Activated CD4-positive, alpha-beta T cell treated with anti-CD3 and anti-CD28 coated beads, Interleukin-2, amount 50 U/mL, for 24 hours (primary cell): ENCODE results near the gene MYBPH.

Experiments used
- DNase-seq, 2 donors: peaks; one replicate each; pipeline ENCODE4 v3.0.0-alpha.2; 2020; ENCODE audit warnings: low read depth in 1 of 2, low spot score in 1 of 2

The MYBPH gene, protein sequence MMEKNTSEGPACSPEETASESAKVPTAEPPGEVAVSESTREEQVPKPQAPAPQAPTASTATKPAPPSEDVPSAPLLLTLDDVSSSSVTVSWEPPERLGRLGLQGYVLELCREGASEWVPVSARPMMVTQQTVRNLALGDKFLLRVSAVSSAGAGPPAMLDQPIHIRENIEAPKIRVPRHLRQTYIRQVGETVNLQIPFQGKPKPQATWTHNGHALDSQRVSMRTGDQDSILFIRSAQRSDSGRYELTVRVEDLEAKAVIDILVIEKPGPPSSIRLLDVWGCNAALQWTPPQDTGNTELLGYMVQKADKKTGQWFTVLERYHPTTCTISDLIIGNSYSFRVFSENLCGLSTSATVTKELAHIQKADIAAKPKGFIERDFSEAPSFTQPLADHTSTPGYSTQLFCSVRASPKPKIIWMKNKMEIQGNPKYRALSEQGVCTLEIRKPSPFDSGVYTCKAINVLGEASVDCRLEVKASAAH

DNA sequence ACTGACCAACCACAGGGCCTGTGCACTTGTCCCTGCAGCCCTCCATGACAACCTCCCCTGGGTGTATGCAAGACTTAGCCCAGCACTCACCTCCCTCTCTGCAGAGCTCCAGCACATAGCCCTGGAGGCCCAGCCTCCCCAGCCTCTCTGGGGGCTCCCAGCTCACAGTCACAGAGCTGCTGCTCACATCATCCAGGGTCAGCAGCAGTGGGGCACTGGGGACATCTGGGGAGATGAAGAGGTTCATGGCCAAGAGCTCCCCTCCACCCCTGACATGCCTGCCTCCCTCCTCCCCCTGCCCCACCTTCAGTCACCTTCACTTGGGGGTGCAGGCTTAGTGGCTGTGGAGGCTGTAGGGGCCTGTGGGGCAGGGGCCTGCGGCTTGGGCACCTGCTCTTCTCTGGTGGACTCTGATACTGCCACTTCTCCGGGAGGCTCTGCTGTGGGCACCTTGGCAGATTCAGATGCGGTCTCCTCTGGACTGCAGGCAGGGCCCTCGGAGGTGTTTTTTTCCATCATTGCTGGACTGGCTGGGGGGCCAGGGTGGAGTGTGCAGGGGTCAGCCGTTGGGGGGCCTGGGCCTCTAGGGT is at the start of gene MYBPH:
Gene MYBPH (minus strand): TSS at position 590 of the 590 bp plus-strand sequence. CDS start 71 bp downstream, at position 519.
- DNase-seq, result no peak

GRCh38 chr1:203225071-203225470 is 49.4 kb upstream of the MYBPH start:
- no peak for DNase-seq

- DNase-seq, result no peak
Measured at GRCh38 chr1:203223012-203223775, 47.6 kb upstream of the MYBPH start.

- no peak for DNase-seq
Measured at GRCh38 chr1:203219934-203220333, 44.3 kb upstream of the MYBPH start.

DNA sequence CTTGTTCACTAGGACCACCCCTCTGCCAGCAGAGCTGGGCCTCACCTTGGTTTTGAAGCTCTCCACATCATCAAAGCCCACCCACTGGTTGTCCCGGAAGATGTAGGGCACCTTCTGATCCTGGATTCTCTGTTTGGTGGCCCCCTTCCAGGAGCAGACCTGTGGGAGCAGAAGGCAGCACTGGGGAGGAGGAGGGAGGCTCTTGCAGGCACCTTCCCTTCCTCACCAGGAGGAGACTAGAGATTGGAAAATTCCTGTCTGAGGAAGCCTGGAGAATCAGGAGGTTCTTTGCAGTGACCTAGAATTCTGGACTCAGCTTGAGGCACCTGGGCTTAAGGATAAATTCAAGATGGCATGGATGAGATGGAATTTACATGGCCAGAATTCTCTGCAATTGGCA is 43.5 kb upstream of the MYBPH start:
- no peak for DNase-seq

DNA sequence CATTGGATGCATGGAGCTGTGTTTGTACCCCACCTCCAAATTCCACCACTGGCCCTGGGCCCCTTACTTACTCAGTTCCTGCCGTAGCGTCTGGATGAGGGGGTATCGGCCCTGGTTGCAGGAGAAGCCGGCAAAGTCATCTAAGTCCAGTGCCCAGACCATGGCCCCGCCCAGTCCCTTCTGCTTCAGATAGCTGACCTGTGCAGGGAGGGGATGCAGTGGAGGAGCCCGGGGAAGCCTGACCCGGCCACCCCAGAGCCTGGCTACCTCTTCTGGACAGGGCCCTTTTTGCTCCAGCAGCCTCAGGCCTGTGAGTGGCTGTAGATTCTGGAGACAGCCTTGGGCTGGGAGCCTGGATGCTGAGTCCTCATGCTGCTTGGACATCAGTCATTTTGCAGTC is 42.0 kb upstream of the MYBPH start:
- no peak for DNase-seq

GRCh38 chr1:203217139-203217655 is 41.6 kb upstream of the MYBPH start:
- DNase-seq, result no peak

GRCh38 chr1:203216274-203217138 is 40.9 kb upstream of the MYBPH start:
- peak; percentile 17 to 47 for DNase-seq

- DNase-seq, result no peak
Measured at GRCh38 chr1:203215573-203215972, 39.9 kb upstream of the MYBPH start.

- DNase-seq, result no peak
Measured at GRCh38 chr1:203214871-203215270, 39.2 kb upstream of the MYBPH start.

DNA sequence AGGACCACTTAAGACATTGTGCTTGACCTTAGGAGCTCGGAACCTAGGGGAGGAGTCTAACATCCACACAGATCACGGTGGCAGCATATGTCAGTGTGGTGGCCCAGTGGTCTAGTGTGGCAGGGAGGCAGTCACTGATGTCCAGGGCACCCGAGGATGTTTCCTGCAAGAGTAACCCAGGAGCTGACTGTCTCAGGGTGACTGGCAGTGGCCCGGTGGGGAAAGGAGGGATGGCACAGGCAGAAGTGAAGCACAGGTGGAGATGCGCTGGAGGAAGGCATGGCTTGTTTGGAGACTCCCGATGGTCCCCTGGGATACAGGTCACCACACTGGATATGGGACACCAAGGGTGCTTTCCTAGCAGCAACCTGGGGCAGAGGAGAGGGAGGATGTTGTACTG is 37.5 kb upstream of the MYBPH start:
- DNase-seq, result no peak

GRCh38 chr1:203211812-203212211 is 36.2 kb upstream of the MYBPH start:
- DNase-seq, result no peak

DNA sequence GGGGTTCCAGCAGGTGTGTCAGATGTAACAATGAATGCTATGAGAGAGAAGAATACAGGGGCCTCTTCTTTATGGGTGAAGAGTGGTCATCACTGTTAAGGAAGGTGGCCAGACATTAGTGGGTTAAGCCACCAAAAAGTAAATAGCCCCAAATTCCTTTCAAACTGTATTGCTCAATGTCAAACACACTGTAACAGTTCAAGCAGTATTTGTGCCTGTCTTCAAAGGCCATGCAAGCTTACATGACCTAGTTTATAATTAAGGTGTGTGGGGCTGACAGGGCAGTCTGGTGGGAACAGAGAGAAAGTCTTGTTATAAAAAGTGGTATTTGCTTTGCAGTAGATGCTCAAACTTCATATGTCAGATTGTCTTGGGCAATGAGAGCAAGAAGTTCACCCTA is 35.4 kb upstream of the MYBPH start:
- no peak for DNase-seq

GRCh38 chr1:203210350-203210749 is 34.7 kb upstream of the MYBPH start:
- DNase-seq, result no peak

GRCh38 chr1:203208181-203208580 is 32.6 kb upstream of the MYBPH start:
- no peak for DNase-seq

GRCh38 chr1:203207751-203208150 is 32.1 kb upstream of the MYBPH start:
- no peak for DNase-seq

DNA sequence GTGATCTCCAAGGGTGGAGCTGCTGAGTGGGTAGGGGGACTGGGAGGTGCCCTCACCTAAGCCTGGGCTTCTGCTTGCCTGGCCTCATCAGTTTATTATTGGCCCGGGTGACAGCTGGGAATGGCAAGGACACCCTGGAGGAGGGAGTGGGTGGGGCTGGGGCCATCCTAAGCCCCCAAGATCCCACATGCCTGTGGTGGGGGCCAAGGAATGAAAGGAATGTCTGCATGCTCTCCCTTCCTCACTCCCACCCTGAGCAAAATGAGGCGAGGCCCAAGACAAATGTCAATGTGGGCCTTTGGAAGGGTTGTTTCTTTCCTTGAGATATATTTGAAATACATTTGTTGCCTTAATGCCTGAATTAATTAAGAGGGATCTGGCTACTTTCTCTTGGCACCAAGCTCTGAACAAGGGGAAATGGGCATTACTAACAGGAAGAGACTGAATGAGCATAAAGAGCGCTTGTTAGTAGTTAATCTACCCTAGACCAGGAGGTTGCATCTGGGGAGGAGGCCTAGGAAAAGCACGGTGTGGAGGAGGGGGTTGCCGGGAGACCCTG is 30.6 kb upstream of the MYBPH start:
- no peak for DNase-seq

DNA sequence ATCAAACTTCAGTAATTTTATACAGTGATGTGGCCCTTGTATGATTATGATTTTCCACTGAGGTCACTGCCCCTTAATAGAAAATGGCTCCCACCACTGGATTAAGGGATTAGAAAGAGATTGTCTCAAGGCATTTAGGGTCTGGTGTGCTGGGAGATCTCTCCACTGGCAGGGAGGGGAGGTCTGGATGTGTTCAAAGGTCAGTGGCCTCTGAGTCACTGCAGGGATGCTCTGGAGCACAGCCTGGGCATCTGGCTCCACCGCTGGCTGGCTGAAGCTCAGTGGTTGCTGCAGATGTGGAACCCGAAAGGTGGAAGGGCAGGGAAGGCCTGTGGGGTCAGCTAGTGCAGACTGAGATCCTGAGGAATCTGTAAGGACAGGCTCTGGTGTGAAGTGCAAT is 29.1 kb upstream of the MYBPH start:
- no peak for DNase-seq

DNA sequence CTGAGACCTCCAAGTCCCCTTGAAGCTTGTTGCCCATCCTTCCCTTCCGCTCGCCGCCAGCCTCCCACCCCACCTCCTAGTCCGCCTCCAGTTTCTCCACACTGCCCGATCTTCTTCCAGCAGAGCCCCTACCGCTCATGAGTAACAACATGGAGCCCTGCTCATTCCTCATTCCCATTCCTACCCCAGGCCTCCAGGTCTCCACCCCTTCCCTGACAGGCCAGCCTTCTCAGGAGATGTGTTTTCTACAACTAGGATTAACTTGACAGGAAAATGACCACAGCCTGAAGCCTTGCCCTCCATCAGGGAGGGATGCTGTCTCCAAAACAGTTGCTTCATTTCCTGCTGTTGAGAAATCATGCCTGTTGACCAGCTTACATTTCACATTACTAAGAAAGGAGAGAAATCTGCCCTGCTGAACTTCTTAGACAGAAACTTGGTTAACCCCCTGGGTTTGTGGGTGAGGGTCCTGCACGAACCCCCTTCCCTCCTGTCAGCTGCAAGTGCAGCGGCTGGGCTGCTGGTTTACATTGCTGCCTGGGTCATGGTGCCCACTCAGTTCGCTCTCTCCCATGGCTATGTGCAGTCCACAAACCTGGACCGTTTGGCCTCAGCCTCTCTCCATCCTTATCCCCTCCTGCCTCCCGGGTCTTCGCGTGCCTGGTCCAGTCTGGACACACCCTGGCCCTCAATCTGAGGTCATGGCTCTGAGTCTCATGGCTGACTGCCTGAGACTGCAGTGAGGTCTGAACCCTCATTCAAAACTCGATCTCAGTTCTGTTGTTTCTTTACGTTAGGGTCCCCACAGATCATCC is 27.0 kb upstream of the MYBPH start:
- DNase-seq, result no peak
